Epithelial cell of proximal tubule (primary cell): ENCODE data around the gene PHOX2A. TPM values are rescaled to one million over a fixed set of nuclear protein-coding genes. Genes with fewer than 3 reads are reported as not detected.

Source experiments
- DNase-seq: peaks from one replicate; pipeline ENCODE4 v3.0.0-alpha.2; 2011; ENCODE audit warnings: low read depth
- H3K4me3 ChIP-seq: 2 replicates; pipeline ENCODE4 v1.5.1; 2011; ENCODE audit warnings: low read depth, mild to moderate bottlenecking, low read length
- total RNA-seq: library from RNA; depleted of rRNA; stranded (reverse); fragments of >200 nt; gene quantifications from 2 replicates; pipeline ENCODE4 v1.2.3, GENCODE V29; 2015
- TF ChIP-seq, protein P1 (sequence below): conservative IDR thresholded peaks from 2 replicates; pipeline ENCODE4 v1.5.1; 2012; ENCODE audit warnings: low read depth, mild to moderate bottlenecking, low read length

PHOX2A gene
- total RNA-seq, 1 donor from 2014 or later = not detected

DNA sequence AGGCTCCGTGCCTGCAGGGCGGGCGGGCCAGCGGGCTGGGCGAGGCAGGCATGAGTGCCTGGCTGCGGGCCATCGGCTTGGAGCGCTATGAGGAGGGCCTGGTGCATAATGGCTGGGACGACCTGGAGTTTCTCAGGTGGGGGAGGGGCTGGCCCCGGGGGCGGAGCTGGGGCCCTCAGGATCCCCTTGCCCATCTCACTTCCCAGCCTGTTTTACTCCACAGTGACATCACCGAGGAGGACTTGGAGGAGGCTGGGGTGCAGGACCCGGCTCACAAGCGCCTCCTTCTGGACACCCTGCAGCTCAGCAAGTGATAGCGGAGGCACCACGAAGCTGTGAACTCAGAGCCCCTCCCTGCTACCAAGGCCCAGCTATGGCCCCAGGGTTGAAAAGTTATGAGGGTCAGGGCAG, 5.9 kb downstream of the PHOX2A start:
- TF ChIP-seq, protein P1, sequence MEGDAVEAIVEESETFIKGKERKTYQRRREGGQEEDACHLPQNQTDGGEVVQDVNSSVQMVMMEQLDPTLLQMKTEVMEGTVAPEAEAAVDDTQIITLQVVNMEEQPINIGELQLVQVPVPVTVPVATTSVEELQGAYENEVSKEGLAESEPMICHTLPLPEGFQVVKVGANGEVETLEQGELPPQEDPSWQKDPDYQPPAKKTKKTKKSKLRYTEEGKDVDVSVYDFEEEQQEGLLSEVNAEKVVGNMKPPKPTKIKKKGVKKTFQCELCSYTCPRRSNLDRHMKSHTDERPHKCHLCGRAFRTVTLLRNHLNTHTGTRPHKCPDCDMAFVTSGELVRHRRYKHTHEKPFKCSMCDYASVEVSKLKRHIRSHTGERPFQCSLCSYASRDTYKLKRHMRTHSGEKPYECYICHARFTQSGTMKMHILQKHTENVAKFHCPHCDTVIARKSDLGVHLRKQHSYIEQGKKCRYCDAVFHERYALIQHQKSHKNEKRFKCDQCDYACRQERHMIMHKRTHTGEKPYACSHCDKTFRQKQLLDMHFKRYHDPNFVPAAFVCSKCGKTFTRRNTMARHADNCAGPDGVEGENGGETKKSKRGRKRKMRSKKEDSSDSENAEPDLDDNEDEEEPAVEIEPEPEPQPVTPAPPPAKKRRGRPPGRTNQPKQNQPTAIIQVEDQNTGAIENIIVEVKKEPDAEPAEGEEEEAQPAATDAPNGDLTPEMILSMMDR = peak; percentile 83
- H3K4me3 ChIP-seq = no peak overlapping the region
- DNase-seq = no peak

DNA sequence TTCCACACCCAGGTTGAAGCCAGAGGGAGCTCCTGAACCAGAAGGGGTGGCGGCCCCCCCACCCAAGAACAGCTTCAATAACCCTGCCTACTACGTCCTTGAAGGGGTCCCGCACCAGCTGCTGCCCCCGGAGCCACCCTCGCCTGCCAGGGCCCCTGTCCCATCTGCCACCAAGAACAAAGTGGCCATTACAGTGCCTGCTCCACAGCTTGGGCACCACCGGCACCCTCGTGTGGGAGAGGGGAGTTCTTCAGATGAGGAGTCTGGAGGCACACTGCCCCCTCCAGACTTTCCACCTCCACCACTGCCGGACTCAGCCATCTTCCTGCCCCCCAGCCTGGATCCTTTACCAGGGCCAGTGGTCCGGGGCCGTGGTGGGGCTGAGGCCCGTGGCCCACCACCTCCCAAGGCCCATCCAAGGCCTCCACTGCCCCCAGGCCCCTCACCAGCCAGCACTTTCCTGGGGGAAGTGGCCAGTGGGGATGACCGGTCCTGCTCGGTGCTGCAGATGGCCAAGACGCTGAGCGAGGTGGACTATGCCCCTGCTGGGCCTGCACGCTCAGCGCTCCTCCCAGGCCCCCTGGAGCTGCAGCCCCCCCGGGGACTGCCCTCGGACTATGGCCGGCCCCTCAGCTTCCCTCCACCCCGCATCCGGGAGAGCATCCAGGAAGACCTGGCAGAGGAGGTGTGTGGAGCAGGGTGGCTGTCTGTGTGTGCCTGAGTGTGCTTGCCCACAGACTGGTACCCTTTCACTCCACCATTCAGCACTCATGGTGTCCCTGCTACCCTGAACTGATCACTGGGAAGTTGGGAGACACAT, 6.7 kb downstream of the PHOX2A start:
- H3K4me3 ChIP-seq = no peak overlapping the region
- no peak for DNase-seq
- TF ChIP-seq, protein P1 = no peak

DNA sequence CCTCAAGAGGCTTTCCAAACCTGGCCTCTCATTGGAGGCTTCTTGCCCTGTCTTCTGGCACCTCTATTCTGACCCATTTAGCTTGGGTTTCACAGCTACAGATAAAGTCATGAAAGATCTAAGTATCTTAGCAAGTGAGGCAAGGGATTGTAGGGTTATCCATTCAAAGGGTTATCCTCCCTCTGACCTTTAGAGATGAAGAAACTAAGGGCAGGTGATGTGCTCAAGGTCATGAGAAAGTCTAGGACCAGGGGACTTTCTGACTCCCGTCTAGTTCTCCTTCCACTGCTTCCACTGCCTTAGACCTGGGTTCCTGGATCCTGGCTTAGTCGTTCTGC, 7.2 kb downstream of the PHOX2A start:
- no peak for DNase-seq
- no peak overlapping the region for H3K4me3 ChIP-seq
- TF ChIP-seq, protein P1 = no peak

DNA sequence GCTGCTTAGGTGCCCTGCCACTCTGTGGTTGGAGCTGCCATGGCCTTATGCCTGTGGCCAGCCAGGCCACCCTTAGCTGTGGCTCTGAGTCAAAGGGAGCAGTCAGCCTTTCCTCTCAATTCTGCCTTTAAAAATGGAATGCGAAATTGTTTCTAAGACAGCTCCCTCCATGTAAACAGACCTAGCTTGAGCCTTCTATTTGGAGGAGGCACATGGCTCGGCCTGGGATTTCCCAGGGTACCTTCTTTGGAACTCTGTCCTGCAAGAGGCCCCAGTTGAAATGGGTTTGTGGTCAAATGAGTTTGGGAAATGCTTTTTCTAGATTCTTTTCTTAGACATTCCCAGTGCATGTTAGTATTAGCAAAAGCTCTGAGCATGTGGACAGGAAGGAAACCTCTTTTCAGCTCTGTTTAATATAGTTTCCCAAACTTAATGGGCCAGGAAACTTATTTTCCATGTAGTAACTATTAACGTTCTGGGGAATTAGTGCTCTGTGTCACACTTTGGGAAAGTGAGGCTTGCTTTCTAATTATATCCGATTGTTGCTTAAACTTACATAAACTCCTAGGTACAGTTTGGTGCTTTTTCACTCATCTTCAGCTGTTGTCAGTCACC, 7.8 kb downstream of the PHOX2A start:
- H3K4me3 ChIP-seq = no peak overlapping the region
- TF ChIP-seq, protein P1 = no peak
- DNase-seq = no peak

DNA sequence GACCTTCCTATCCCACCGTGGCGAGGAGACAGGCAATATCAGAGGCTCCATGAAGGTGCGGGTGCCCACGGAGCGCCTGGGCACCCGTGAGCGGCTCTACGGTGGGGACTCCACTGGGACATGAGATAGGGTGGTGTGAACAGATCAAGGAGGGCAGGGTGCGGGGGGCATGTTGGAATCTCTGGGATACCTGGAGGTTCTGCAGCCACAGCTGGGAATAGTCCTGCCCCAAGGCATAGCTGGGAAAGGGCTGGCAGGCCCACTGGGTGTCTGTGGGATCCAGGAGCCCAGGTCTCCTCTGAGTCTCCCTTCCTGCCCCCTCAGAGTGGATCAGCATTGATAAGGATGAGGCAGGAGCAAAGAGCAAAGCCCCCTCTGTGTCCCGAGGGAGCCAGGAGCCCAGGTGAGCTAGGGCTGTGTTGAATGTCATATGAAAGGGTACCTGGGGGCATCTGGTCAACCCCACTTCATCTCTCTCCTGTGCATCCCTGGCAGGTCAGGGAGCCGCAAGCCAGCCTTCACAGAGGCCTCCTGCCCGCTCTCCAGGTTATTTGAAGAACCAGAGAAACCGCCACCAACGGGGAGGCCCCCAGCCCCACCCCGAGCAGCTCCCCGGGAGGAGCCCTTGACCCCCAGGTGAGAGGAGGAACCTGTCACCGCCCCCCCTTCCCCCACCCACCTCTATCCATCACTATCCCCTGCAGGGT, 8.5 kb downstream of the PHOX2A start:
- no peak overlapping the region for H3K4me3 ChIP-seq
- TF ChIP-seq, protein P1 = no peak
- no peak for DNase-seq

DNA sequence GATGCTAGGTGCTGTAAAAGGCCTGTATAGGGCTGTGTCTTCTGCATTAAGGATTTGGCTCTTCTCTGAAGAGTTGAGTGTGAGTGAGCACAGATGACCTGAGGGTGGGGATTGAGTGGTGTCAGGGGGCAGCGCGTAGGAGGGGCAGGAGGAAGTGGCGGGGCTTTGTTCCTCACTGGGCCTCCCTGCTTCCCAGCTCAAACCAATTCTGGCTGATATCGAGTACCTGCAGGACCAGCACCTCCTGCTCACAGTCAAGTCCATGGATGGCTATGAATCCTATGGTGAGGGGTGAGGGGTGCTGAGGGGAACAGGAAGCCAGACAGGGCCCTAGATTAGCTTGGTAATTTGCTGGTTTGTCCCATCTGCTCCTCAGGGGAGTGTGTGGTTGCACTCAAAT, 9.1 kb downstream of the PHOX2A start:
- H3K4me3 ChIP-seq = no peak overlapping the region
- DNase-seq = no peak
- TF ChIP-seq, protein P1 = no peak
